Ishikawa (cell line): ENCODE data around the gene VWA8.

Experiments used
- CEBPB ChIP-seq: IDR thresholded peaks from 2 replicates; pipeline ENCODE4 v1.6.1; 2012
- EGR1 ChIP-seq: IDR thresholded peaks from 2 replicates; pipeline ENCODE4 v1.6.1; 2012
- EP300 ChIP-seq: IDR thresholded peaks from 2 replicates; pipeline ENCODE4 v1.6.1; 2012; ENCODE audit warnings: borderline replicate concordance
- FOXM1 ChIP-seq: IDR thresholded peaks from 2 replicates; pipeline ENCODE4 v1.6.1; 2012; ENCODE audit warnings: low read depth, borderline replicate concordance
- MAX ChIP-seq: IDR thresholded peaks from 2 replicates; pipeline ENCODE4 v1.6.1; 2012
- RAD21 ChIP-seq: IDR thresholded peaks from 2 replicates; pipeline ENCODE4 v1.6.1; 2012; ENCODE audit warnings: low read depth
- REST ChIP-seq: IDR thresholded peaks from 2 replicates; pipeline ENCODE4 v1.6.1; 2012; ENCODE audit warnings: low read depth, mild to moderate bottlenecking
- TAF1 ChIP-seq: IDR thresholded peaks from 2 replicates; pipeline ENCODE4 v1.6.1; 2012; ENCODE audit warnings: low read depth, mild to moderate bottlenecking
- TEAD4 ChIP-seq: IDR thresholded peaks from 2 replicates; pipeline ENCODE4 v1.6.1; 2012
- USF1 ChIP-seq: IDR thresholded peaks from 2 replicates; pipeline ENCODE4 v1.6.1; 2012
- YY1 ChIP-seq: IDR thresholded peaks from 2 replicates; pipeline ENCODE4 v1.6.1; 2012; ENCODE audit warnings: low read depth

GRCh38 chr13:41782086-41782485 is 178.8 kb downstream of the VWA8 start:
- TF ChIP-seq USF1 (no peak), REST (no peak), TAF1 (no peak), RAD21 (no peak), FOXM1 (no peak), EP300 (no peak), MAX (no peak), YY1 (no peak), CEBPB (no peak), TEAD4 (no peak), EGR1 (no peak)
